DND-41 (cell line): Measurements from ENCODE around the gene MED4.
"Not testable (repeated sequence)": the region's sequence is repeated elsewhere in the genome, so short reads cannot be mapped to it uniquely, and the experiment has no call there.

Experiments
- ATAC-seq: fragments of 200-7000 bp; cut with Tn5 transposase; 3 replicates; pipeline ENCODE4 v1.9.1; 2021; ENCODE audit warnings: low read depth; ENCODE audit not compliant: insufficient read depth
- DNase-seq: peaks from one replicate; pipeline ENCODE4 v3.0.0-alpha.2; 2020
- H2AFZ ChIP-seq: 2 replicates; pipeline ENCODE4 v1.6.0; 2012; ENCODE audit warnings: low read depth, low read length
- H3K27ac ChIP-seq: 2 replicates; pipeline ENCODE4 v1.5.1; 2012; ENCODE audit warnings: low read length, inconsistent platforms
- H3K27me3 ChIP-seq: fragments of 200-600 bp; sonication (generic); 2 replicates; pipeline ENCODE4 v1.6.0; 2012; ENCODE audit warnings: low read length, mild to moderate bottlenecking, inconsistent platforms; ENCODE audit not compliant: insufficient read depth, poor library complexity
- H3K36me3 ChIP-seq: 2 replicates; pipeline ENCODE4 v1.5.1; 2012; ENCODE audit warnings: low read length, inconsistent platforms; ENCODE audit not compliant: insufficient read depth
- H3K4me1 ChIP-seq: 2 replicates; pipeline ENCODE4 v1.5.1; 2012; ENCODE audit warnings: mild to moderate bottlenecking, low read length; ENCODE audit not compliant: insufficient read depth
- H3K4me2 ChIP-seq: 2 replicates; pipeline ENCODE4 v1.6.0; 2012; ENCODE audit warnings: mild to moderate bottlenecking, moderate library complexity, low read length, inconsistent platforms; ENCODE audit not compliant: insufficient read depth
- H3K4me3 ChIP-seq, 2 experiments: fragments of 200-600 bp in 1 of 2; shearing (Covaris generic) in 1 of 2; 2 replicates each; pipeline ENCODE4 v1.5.1; 2012 to 2016; ENCODE audit warnings: inconsistent platforms in 2 of 2, low read length in 2 of 2, mild to moderate bottlenecking in 2 of 2, low read depth in 1 of 2, moderate library complexity in 1 of 2
- H3K79me2 ChIP-seq: 2 replicates; pipeline ENCODE4 v1.6.0; 2012; ENCODE audit warnings: low read length, inconsistent platforms; ENCODE audit not compliant: insufficient read depth
- H3K9ac ChIP-seq: 2 replicates; pipeline ENCODE4 v1.6.0; 2012; ENCODE audit warnings: low read depth, mild to moderate bottlenecking, inconsistent platforms, low read length, moderate library complexity
- H3K9me3 ChIP-seq: 2 replicates; pipeline ENCODE4 v1.5.1; 2012; ENCODE audit warnings: low read length, moderate library complexity, mild to moderate bottlenecking, inconsistent platforms; ENCODE audit not compliant: insufficient read depth, severe bottlenecking
- H4K20me1 ChIP-seq: 2 replicates; pipeline ENCODE4 v1.6.0; 2012; ENCODE audit warnings: low read length; ENCODE audit not compliant: insufficient read depth
- EZH2 ChIP-seq: IDR thresholded peaks from 3 replicates; pipeline ENCODE4 v1.6.1; 2012; ENCODE audit warnings: borderline replicate concordance, low read depth, mild to moderate bottlenecking, moderate library complexity, low read length, inconsistent platforms; ENCODE audit not compliant: severe bottlenecking
- TF ChIP-seq, protein P1 (sequence below): IDR thresholded peaks from 2 replicates; pipeline ENCODE4 v1.5.1; 2012; ENCODE audit warnings: borderline replicate concordance, low read length, moderate library complexity, mild to moderate bottlenecking; ENCODE audit not compliant: poor library complexity, severe bottlenecking; ENCODE audit errors: extremely low read depth

Gene MED4

DNA sequence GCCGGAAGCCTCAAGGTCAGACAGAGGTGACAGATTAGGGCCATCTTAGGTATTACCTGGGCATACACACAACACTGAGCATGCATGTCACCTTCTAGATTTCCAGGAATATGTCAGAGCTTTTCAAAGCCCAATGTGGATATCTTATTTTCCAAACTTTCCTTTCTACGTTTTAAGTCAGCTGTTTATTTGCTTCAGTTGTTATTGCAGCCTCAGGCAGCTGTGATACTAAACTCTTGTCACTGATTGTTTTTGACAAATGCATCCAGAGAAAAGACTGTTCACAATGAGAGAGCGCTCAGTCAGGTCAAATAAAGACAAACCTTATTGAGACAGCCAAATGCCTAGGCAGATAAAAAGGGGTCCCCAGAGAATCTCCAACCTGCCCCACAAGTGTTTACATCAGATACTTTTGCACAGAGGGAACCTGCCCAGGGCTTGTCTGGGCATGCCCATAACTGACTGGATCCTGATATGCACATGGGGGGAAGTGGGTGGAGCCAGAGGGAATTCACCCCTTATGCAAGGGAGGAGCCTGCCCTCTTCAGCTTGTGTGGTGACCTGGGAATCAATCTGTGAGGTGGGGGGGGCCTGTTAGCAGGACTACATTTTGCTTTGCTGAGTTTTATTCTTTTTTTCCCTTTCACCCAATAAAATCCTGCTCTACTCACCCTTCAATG, 28.5 kb downstream of the MED4 start:
- peaks cover 74% of the 10 kb centered on the region for H3K36me3 ChIP-seq
- H3K9ac ChIP-seq, result no peak overlapping the region
- peaks cover 33% of the 10 kb centered on the region for H3K9me3 ChIP-seq
- ATAC-seq (peak; percentile 88), DNase-seq (peak; percentile 71)
- H4K20me1 ChIP-seq, result no peaks in the 10 kb centered on the region
- H3K4me1 ChIP-seq, result peaks cover 17% of the 10 kb centered on the region
- H3K27ac ChIP-seq, result peak overlapping the region; percentile 58
- H2AFZ ChIP-seq, result no peak overlapping the region
- H3K4me2 ChIP-seq, result no peak overlapping the region
- TF ChIP-seq EZH2, result no peak
- TF ChIP-seq, protein P1, sequence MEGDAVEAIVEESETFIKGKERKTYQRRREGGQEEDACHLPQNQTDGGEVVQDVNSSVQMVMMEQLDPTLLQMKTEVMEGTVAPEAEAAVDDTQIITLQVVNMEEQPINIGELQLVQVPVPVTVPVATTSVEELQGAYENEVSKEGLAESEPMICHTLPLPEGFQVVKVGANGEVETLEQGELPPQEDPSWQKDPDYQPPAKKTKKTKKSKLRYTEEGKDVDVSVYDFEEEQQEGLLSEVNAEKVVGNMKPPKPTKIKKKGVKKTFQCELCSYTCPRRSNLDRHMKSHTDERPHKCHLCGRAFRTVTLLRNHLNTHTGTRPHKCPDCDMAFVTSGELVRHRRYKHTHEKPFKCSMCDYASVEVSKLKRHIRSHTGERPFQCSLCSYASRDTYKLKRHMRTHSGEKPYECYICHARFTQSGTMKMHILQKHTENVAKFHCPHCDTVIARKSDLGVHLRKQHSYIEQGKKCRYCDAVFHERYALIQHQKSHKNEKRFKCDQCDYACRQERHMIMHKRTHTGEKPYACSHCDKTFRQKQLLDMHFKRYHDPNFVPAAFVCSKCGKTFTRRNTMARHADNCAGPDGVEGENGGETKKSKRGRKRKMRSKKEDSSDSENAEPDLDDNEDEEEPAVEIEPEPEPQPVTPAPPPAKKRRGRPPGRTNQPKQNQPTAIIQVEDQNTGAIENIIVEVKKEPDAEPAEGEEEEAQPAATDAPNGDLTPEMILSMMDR, result peak; percentile 8
- H3K4me3 ChIP-seq, result no peak overlapping the region
- no peaks in the 10 kb centered on the region for H3K79me2 ChIP-seq
- no peaks in the 10 kb centered on the region for H3K27me3 ChIP-seq

DNA sequence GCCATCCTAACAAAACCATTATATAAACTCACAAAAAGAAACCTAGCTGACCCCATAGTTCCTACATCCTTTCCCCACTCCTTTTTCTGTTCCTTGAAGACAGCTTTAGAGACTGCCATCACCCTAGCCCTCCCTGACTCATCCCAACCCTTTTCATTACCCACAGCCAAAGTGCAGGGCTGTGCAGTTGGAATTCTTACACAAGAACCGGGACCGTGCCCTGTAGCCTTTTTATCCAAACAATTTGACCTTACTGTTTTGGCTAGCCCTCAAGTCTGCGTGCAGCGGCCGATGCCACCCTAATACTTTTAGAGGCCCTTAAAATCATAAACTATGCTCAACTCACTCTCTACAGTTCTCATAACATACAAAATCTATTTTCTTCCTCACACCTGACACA, 35.0 kb downstream of the MED4 start:
- not testable (repeated sequence) for H3K4me2 ChIP-seq, H3K27me3 ChIP-seq, DNase-seq, H3K4me1 ChIP-seq, H3K9ac ChIP-seq, H3K9me3 ChIP-seq, H3K27ac ChIP-seq, H4K20me1 ChIP-seq, ATAC-seq, H2AFZ ChIP-seq, H3K4me3 ChIP-seq, H3K79me2 ChIP-seq
- H3K36me3 ChIP-seq, result peaks cover 20% of the 10 kb centered on the region; the same call in 1 of the 2 replicates

GRCh38 chr13:48058536-48058935, 36.4 kb downstream of the MED4 start:
- H3K9ac ChIP-seq, H3K4me1 ChIP-seq, H3K27me3 ChIP-seq, H3K4me3 ChIP-seq, DNase-seq, ATAC-seq, H3K4me2 ChIP-seq, H2AFZ ChIP-seq, H4K20me1 ChIP-seq, H3K9me3 ChIP-seq, H3K27ac ChIP-seq, H3K79me2 ChIP-seq: not testable (repeated sequence)
- H3K36me3 ChIP-seq, result peaks cover 26% of the 10 kb centered on the region; the same call in 1 of the 2 replicates

- no peak overlapping the region for H3K27ac ChIP-seq
- H3K4me1 ChIP-seq, result no peaks in the 10 kb centered on the region
- ATAC-seq (no peak), DNase-seq (no peak)
- H3K27me3 ChIP-seq, result no peaks in the 10 kb centered on the region
- no peaks in the 10 kb centered on the region; the same call in 1 of the 2 replicates for H3K79me2 ChIP-seq
- peaks cover 44% of the 10 kb centered on the region for H3K36me3 ChIP-seq
- H3K9me3 ChIP-seq, result no peaks in the 10 kb centered on the region
- no peak overlapping the region for H2AFZ ChIP-seq
- no peaks in the 10 kb centered on the region for H4K20me1 ChIP-seq
- no peak overlapping the region for H3K4me3 ChIP-seq
- H3K9ac ChIP-seq, result no peak overlapping the region
- no peak overlapping the region for H3K4me2 ChIP-seq
- TF ChIP-seq, protein P1, result no peak
- TF ChIP-seq EZH2, result no peak
These were observed 39.2 kb downstream of the MED4 start for GRCh38 chr13:48055712-48056111.
